DMS114 treated with DMSO at 0.1 percent for 48 hours (cell line): ENCODE results near the gene CDC6.

ENCODE experiments used
- DNase-seq: peaks from one replicate; lab custom pipeline; 2025; ENCODE audit not compliant: unreplicated experiment; lab: John Stamatoyannopoulos, UW

Gene CDC6

GRCh38 chr17:40351359-40352236, 63.9 kb downstream of the CDC6 start:
- no peak for DNase-seq

GRCh38 chr17:40352237-40352778, 64.6 kb downstream of the CDC6 start:
- DNase-seq, result no peak

- DNase-seq, result no peak
Observed at GRCh38 chr17:40352779-40353394, 65.2 kb downstream of the CDC6 start.
